ENCODE measurements around the gene LASP1. TPM values are rescaled to one million over a fixed set of nuclear protein-coding genes. Genes with fewer than 3 reads are reported as not detected.
A peak's percentile ranks its signal among the peaks of the same experiment; 100 is the strongest.
"Not testable (repeated sequence)": the region's sequence is repeated elsewhere in the genome, so short reads cannot be mapped to it uniquely, and the experiment has no call there.

Gene LASP1
- total RNA-seq, 2 donors from 2014 or later = 116 to 172 TPM

- Mint-ChIP-seq H3K36me3 (ENCODE audit: low read depth) (peaks cover 76% of the 10 kb centered on the region), H3K4me3 (no peak overlapping the region), H3K27ac (no peak overlapping the region), H3K4me1 (peaks cover 10% of the 10 kb centered on the region), H3K27me3 (no peaks in the 10 kb centered on the region), H3K9me3 (no peaks in the 10 kb centered on the region)
- no peak for ATAC-seq (replicated peaks)
Measured at GRCh38 chr17:38918129-38918913, 48.5 kb downstream of the LASP1 start.

- Mint-ChIP-seq H3K9me3 (no peaks in the 10 kb centered on the region), H3K36me3 (ENCODE audit: low read depth) (peaks cover 70% of the 10 kb centered on the region), H3K27me3 (no peaks in the 10 kb centered on the region), H3K4me1 (peaks cover 10% of the 10 kb centered on the region), H3K27ac (no peak overlapping the region), H3K4me3 (no peak overlapping the region)
- no peak for ATAC-seq (replicated peaks)
Measured at GRCh38 chr17:38918916-38919315, 49.1 kb downstream of the LASP1 start.

GRCh38 chr17:38919316-38920078 lies 49.6 kb downstream of the LASP1 start:
- H3K27me3 Mint-ChIP-seq = no peaks in the 10 kb centered on the region
- H3K36me3 Mint-ChIP-seq (ENCODE audit: low read depth) = peaks cover 65% of the 10 kb centered on the region
- H3K27ac Mint-ChIP-seq = no peak overlapping the region
- ATAC-seq (replicated peaks) = no peak
- H3K4me3 Mint-ChIP-seq = no peak overlapping the region
- peaks cover 10% of the 10 kb centered on the region for H3K4me1 Mint-ChIP-seq
- H3K9me3 Mint-ChIP-seq = no peaks in the 10 kb centered on the region

GRCh38 chr17:38920374-38921291 lies 50.8 kb downstream of the LASP1 start:
- no peak overlapping the region for H3K4me3 Mint-ChIP-seq
- ATAC-seq (replicated peaks) = peak; percentile 13

GRCh38 chr17:38921756-38922411 lies 52.0 kb downstream of the LASP1 start:
- peak; percentile 51 for ATAC-seq (replicated peaks)
- H3K4me3 Mint-ChIP-seq = peak overlapping the region; percentile 3
- no peaks in the 10 kb centered on the region for H3K9me3 Mint-ChIP-seq
- peaks cover 26% of the 10 kb centered on the region for H3K4me1 Mint-ChIP-seq
- H3K36me3 Mint-ChIP-seq (ENCODE audit: low read depth) = peaks cover 41% of the 10 kb centered on the region
- H3K27me3 Mint-ChIP-seq = no peaks in the 10 kb centered on the region
- H3K27ac Mint-ChIP-seq = peak overlapping the region; percentile 42

More at GRCh38 chr17:38920374-38921291, 50.8 kb downstream of the LASP1 start:
- peak overlapping the region; percentile 42 for H3K27ac Mint-ChIP-seq
- peaks cover 16% of the 10 kb centered on the region for H3K4me1 Mint-ChIP-seq
- H3K9me3 Mint-ChIP-seq = no peaks in the 10 kb centered on the region
- peaks cover 53% of the 10 kb centered on the region for H3K36me3 Mint-ChIP-seq (ENCODE audit: low read depth)
- no peaks in the 10 kb centered on the region for H3K27me3 Mint-ChIP-seq

GRCh38 chr17:38922538-38923297 lies 52.9 kb downstream of the LASP1 start:
- no peak for ATAC-seq (replicated peaks)
- Mint-ChIP-seq H3K9me3 (no peaks in the 10 kb centered on the region), H3K4me1 (peaks cover 29% of the 10 kb centered on the region), H3K4me3 (no peak overlapping the region), H3K27ac (peak overlapping the region; percentile 42), H3K36me3 (ENCODE audit: low read depth) (peaks cover 32% of the 10 kb centered on the region), H3K27me3 (no peaks in the 10 kb centered on the region)

GRCh38 chr17:38925263-38925995 lies 55.6 kb downstream of the LASP1 start, which contains the start of gene LASP1NB:
Gene LASP1NB, plus strand, starts transcription at chr17:38925614.
- no peak for ATAC-seq (replicated peaks)
- H3K27ac Mint-ChIP-seq = no peak within 1 kb of the TSS

GRCh38 chr17:38926293-38927070 lies 56.6 kb downstream of the LASP1 start:
- Mint-ChIP-seq H3K27me3 (no peaks in the 10 kb centered on the region), H3K9me3 (no peaks in the 10 kb centered on the region), H3K36me3 (ENCODE audit: low read depth) (no peaks in the 10 kb centered on the region), H3K27ac (no peak overlapping the region), H3K4me3 (peak overlapping the region; percentile 8), H3K4me1 (peaks cover 25% of the 10 kb centered on the region)
- ATAC-seq (replicated peaks) = peak; percentile 96

More at GRCh38 chr17:38925263-38925995, 55.6 kb downstream of the LASP1 start, which contains the start of gene LASP1NB:
- peaks cover 5% of the 10 kb centered on the region for H3K36me3 Mint-ChIP-seq (ENCODE audit: low read depth)
- no peaks in the 10 kb centered on the region for H3K27me3 Mint-ChIP-seq
- H3K4me3 Mint-ChIP-seq = peak within 1 kb of the TSS; percentile 8
- no peaks in the 10 kb centered on the region for H3K9me3 Mint-ChIP-seq
- H3K4me1 Mint-ChIP-seq = peaks cover 27% of the 10 kb centered on the region

- H3K36me3 Mint-ChIP-seq (ENCODE audit: low read depth); H3K9me3 Mint-ChIP-seq; H3K4me3 Mint-ChIP-seq; ATAC-seq (replicated peaks); H3K27ac Mint-ChIP-seq; H3K27me3 Mint-ChIP-seq: not testable (repeated sequence)
- H3K4me1 Mint-ChIP-seq = peaks cover 13% of the 10 kb centered on the region
Measured at GRCh38 chr17:38930782-38931181, 60.9 kb downstream of the LASP1 start.

GRCh38 chr17:38933962-38934361 lies 64.1 kb downstream of the LASP1 start:
- not testable (repeated sequence) for H3K4me1 Mint-ChIP-seq; H3K27ac Mint-ChIP-seq; H3K9me3 Mint-ChIP-seq; H3K4me3 Mint-ChIP-seq; H3K36me3 Mint-ChIP-seq (ENCODE audit: low read depth); H3K27me3 Mint-ChIP-seq; ATAC-seq (replicated peaks)

- no peaks in the 10 kb centered on the region for H3K36me3 Mint-ChIP-seq (ENCODE audit: low read depth)
- no peak overlapping the region for H3K4me3 Mint-ChIP-seq
- no peaks in the 10 kb centered on the region for H3K9me3 Mint-ChIP-seq
- no peaks in the 10 kb centered on the region for H3K27me3 Mint-ChIP-seq
- no peaks in the 10 kb centered on the region for H3K4me1 Mint-ChIP-seq
- ATAC-seq (replicated peaks) = no peak
- H3K27ac Mint-ChIP-seq = no peak overlapping the region
Measured at GRCh38 chr17:38939987-38940386, 70.1 kb downstream of the LASP1 start.

GRCh38 chr17:38940404-38940803 lies 70.5 kb downstream of the LASP1 start:
- no peak overlapping the region for H3K4me3 Mint-ChIP-seq
- H3K9me3 Mint-ChIP-seq = no peaks in the 10 kb centered on the region
- no peaks in the 10 kb centered on the region for H3K36me3 Mint-ChIP-seq (ENCODE audit: low read depth)
- H3K27me3 Mint-ChIP-seq = no peaks in the 10 kb centered on the region
- no peak overlapping the region for H3K27ac Mint-ChIP-seq
- no peaks in the 10 kb centered on the region for H3K4me1 Mint-ChIP-seq
- no peak for ATAC-seq (replicated peaks)

All from activated T-helper 17 cell treated with anti-CD3 and anti-CD28 coated beads, Interleukin-2, amount 50 U/mL, for 72 hours (primary cell).